HepG2 (cell line): Measurements from ENCODE around the gene TLR5. TPM values are rescaled to one million over a fixed set of nuclear protein-coding genes. Genes with fewer than 3 reads are reported as not detected.

Experiments used
- AGO2 ChIP-seq: fragments of 200-400 bp; formaldehyde crosslinking; optimal IDR thresholded peaks from 2 replicates; pipeline ENCODE3; 2017; ENCODE audit warnings: mild to moderate bottlenecking, low read depth, low read length, moderate library complexity
- ATF6 ChIP-seq: sonication (generic); formaldehyde crosslinking; conservative IDR thresholded peaks from 2 replicates; pipeline ENCODE4 v1.4.0; 2020; ENCODE audit warnings: missing genetic modification reagents
- HNF4A ChIP-seq: sonication (generic); formaldehyde crosslinking; IDR thresholded peaks from 2 replicates; pipeline ENCODE4 v1.4.0; 2020; ENCODE audit warnings: missing genetic modification reagents
- HNRNPL ChIP-seq: fragments of 200-400 bp; formaldehyde crosslinking; IDR thresholded peaks from 2 replicates; pipeline ENCODE4 v1.6.1; 2017; ENCODE audit warnings: mild to moderate bottlenecking, low read depth, low read length
- MAF1 ChIP-seq: sonication (generic); formaldehyde crosslinking; IDR thresholded peaks from 2 replicates; pipeline ENCODE4 v1.5.0; 2020; ENCODE audit warnings: missing genetic modification reagents, borderline replicate concordance
- MAX ChIP-seq: IDR thresholded peaks from 2 replicates; pipeline ENCODE4 v1.6.1; 2012; ENCODE audit warnings: inconsistent platforms
- MED1 ChIP-seq: sonication (generic); formaldehyde crosslinking; IDR thresholded peaks from 2 replicates; pipeline ENCODE4 v1.4.0; 2020; ENCODE audit warnings: missing genetic modification reagents
- MED8 ChIP-seq: sonication (generic); formaldehyde crosslinking; IDR thresholded peaks from 2 replicates; pipeline ENCODE4 v1.8.1; 2023; ENCODE audit warnings: mild to moderate bottlenecking, missing genetic modification reagents; ENCODE audit not compliant: insufficient replicate concordance
- NFATC3 ChIP-seq: sonication (generic); formaldehyde crosslinking; IDR thresholded peaks from 2 replicates; pipeline ENCODE4 v1.5.1; 2020; ENCODE audit warnings: mild to moderate bottlenecking, missing genetic modification reagents
- RARG ChIP-seq: sonication (generic); formaldehyde crosslinking; IDR thresholded peaks from 2 replicates; pipeline ENCODE4 v1.4.0; 2020; ENCODE audit warnings: low read depth, mild to moderate bottlenecking, missing genetic modification reagents
- SNAPC5 ChIP-seq: sonication (generic); formaldehyde crosslinking; IDR thresholded peaks from 2 replicates; pipeline ENCODE4 v1.8.1; 2023; ENCODE audit warnings: mild to moderate bottlenecking, missing genetic modification reagents, borderline replicate concordance
- U2AF1 ChIP-seq: fragments of 200-400 bp; formaldehyde crosslinking; optimal IDR thresholded peaks from 2 replicates; pipeline ENCODE3; 2017; ENCODE audit warnings: mild to moderate bottlenecking, low read depth, low read length
- ZBTB7A ChIP-seq: sonication (generic); formaldehyde crosslinking; IDR thresholded peaks from 2 replicates; pipeline ENCODE4 v1.8.0; 2022; ENCODE audit warnings: mild to moderate bottlenecking, missing genetic modification reagents
- ZNF17 ChIP-seq: sonication (generic); formaldehyde crosslinking; IDR thresholded peaks from 2 replicates; pipeline ENCODE4 v1.5.0; 2020; ENCODE audit warnings: mild to moderate bottlenecking, missing genetic modification reagents
- ZNF362 ChIP-seq: sonication (generic); formaldehyde crosslinking; IDR thresholded peaks from 2 replicates; pipeline ENCODE4 v1.4.0; 2020; ENCODE audit warnings: missing genetic modification reagents, mild to moderate bottlenecking, borderline replicate concordance
- ZNF513 ChIP-seq: sonication (generic); formaldehyde crosslinking; conservative IDR thresholded peaks from 2 replicates; pipeline ENCODE4 v1.5.0; 2020; ENCODE audit warnings: missing genetic modification reagents
- ZNF563 ChIP-seq: sonication (generic); formaldehyde crosslinking; IDR thresholded peaks from 2 replicates; pipeline ENCODE4 v1.8.0; 2022; ENCODE audit warnings: mild to moderate bottlenecking, moderate library complexity, missing genetic modification reagents
- ZNF572 ChIP-seq: sonication (generic); formaldehyde crosslinking; IDR thresholded peaks from 2 replicates; pipeline ENCODE4 v1.5.1; 2020; ENCODE audit warnings: mild to moderate bottlenecking, missing genetic modification reagents
- ZNF737 ChIP-seq: sonication (generic); formaldehyde crosslinking; IDR thresholded peaks from 2 replicates; pipeline ENCODE4 v1.5.0; 2020; ENCODE audit warnings: missing genetic modification reagents, mild to moderate bottlenecking, borderline replicate concordance
- ZNF747 ChIP-seq: sonication (generic); formaldehyde crosslinking; IDR thresholded peaks from 2 replicates; pipeline ENCODE4 v1.8.1; 2023; ENCODE audit warnings: missing genetic modification reagents, mild to moderate bottlenecking, borderline replicate concordance
- ZNF75D ChIP-seq: sonication (generic); formaldehyde crosslinking; IDR thresholded peaks from 2 replicates; pipeline ENCODE4 v1.8.1; 2023; ENCODE audit warnings: missing genetic modification reagents, mild to moderate bottlenecking, borderline replicate concordance
- ZNF784 ChIP-seq: sonication (generic); formaldehyde crosslinking; IDR thresholded peaks from 2 replicates; pipeline ENCODE4 v1.5.1; 2020; ENCODE audit warnings: missing genetic modification reagents, mild to moderate bottlenecking, borderline replicate concordance
- ZNF83 ChIP-seq: sonication (generic); formaldehyde crosslinking; IDR thresholded peaks from 2 replicates; pipeline ENCODE4 v1.4.0; 2020; ENCODE audit warnings: missing genetic modification reagents, mild to moderate bottlenecking, borderline replicate concordance
- polyA plus RNA-seq, 8 experiments: library from polyadenylated mRNA; depleted of rRNA in 3 of 8; stranded (reverse) in 7 of 8; unstranded in 1 of 8; fragments of >200 nt; fragmentation: Illumina TruSeq in 4 of 8; extraction: Trizol in 4 of 8; gene quantifications; 2 replicates each; pipeline versions ENCODE4 v1.2.1 to v1.2.3, GENCODE V29; 2011 to 2016; ENCODE audit warnings: low read depth in 4 of 8, missing spikeins in 1 of 8, mixed read lengths in 1 of 8; ENCODE audit not compliant: insufficient read depth in 1 of 8
- total RNA-seq, 5 experiments: library from RNA; depleted of rRNA; stranded (reverse); fragments of >200 nt; fragmentation: Illumina TruSeq; extraction: Trizol; gene quantifications; 2 replicates each; pipeline ENCODE4 v1.2.3, GENCODE V29; 2016; ENCODE audit warnings: low read depth in 1 of 5

The TLR5 gene
- total and polyA plus RNA-seq, 2 of the 13 experiments (the other 11 are each of a cell fraction or from before 2014, with no cell fraction given), result not detected

GRCh38 chr1:223081181-223081994 is 61.7 kb downstream of the TLR5 start (continued):
- TF ChIP-seq ZNF83 (CRISPR knock-in tag), result no peak
- no peak for TF ChIP-seq MAF1 (CRISPR knock-in tag)
- no peak for TF ChIP-seq MED8 (CRISPR knock-in tag)
- TF ChIP-seq ZNF75D (CRISPR knock-in tag), result no peak
- no peak for TF ChIP-seq ZBTB7A (CRISPR knock-in tag)
- no peak for TF ChIP-seq ZNF572 (CRISPR knock-in tag)
- TF ChIP-seq U2AF1, result no peak
- TF ChIP-seq AGO2, result no peak
- TF ChIP-seq ZNF17 (CRISPR knock-in tag), result no peak
- peak; percentile 66; the same call in 1 of the 2 replicates for TF ChIP-seq ZNF784 (CRISPR knock-in tag)
- TF ChIP-seq NFATC3 (CRISPR knock-in tag), result 0 out of 2 replicates have a peak, but pooled peaks have one; percentile 68
- no peak for TF ChIP-seq ZNF747 (CRISPR knock-in tag)
- no peak for TF ChIP-seq ATF6 (CRISPR knock-in tag)
- no peak for TF ChIP-seq SNAPC5 (CRISPR knock-in tag)
- TF ChIP-seq ZNF362, result no peak
- peak; percentile 57 for TF ChIP-seq MED1 (CRISPR knock-in tag)
- TF ChIP-seq ZNF563 (CRISPR knock-in tag), result no peak
- TF ChIP-seq HNF4A, result 0 out of 2 replicates have a peak, but pooled peaks have one; percentile 5
- no peak for TF ChIP-seq RARG (CRISPR knock-in tag)
- TF ChIP-seq ZNF737 (CRISPR knock-in tag), result no peak
- TF ChIP-seq ZNF513 (CRISPR knock-in tag), result no peak
- no peak for TF ChIP-seq HNRNPL
- peak; percentile 75 for TF ChIP-seq MAX
